T-helper 1 cell treated with Interleukin-12 subunit alpha and Interleukin-12 subunit beta and Interleukin-4 antibody, amounts not matched to agents 30 ng/mL and 1 ng/mL, for 36 hours (primary cell): ENCODE measurements around the gene CDSN. TPM values are rescaled to one million over a fixed set of nuclear protein-coding genes. Genes with fewer than 3 reads are reported as not detected.
"Not testable (repeated sequence)": the region's sequence is repeated elsewhere in the genome, so short reads cannot be mapped to it uniquely, and the experiment has no call there.

Source experiments
- intact Hi-C: fragments of 100-400 bp; cut with micrococcal nuclease; formaldehyde crosslinking; loops from one replicate; pipeline ENCODE4 v1.15.1; 2024
- total RNA-seq: library from RNA; stranded (reverse); gene quantifications from 2 replicates; pipeline ENCODE4 v1.2.3, GENCODE V29; 2022

CDSN gene
- total RNA-seq, 1 donor from 2014 or later: not detected

DNA sequence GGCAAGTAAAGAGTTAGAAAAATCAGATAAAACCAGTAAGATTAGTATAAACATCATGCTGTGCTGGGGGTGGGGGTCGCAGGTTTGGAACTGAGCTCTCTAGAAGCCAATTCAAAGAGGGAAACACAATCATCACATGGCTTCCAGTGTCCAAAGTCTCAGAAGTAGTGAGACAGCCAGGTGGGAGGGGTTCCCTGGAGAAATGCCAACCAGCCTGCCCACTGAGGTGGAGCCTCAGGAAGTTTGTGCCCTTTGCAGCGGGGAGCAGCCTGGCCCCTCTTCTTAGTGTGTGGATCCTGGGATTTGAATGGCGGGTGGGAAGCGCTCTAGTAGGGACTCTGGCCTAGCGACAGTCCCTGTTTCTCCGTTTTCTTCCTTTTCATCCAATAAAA lies 29.3 kb downstream of the CDSN start:
- intact Hi-C loops: no loop called here

DNA sequence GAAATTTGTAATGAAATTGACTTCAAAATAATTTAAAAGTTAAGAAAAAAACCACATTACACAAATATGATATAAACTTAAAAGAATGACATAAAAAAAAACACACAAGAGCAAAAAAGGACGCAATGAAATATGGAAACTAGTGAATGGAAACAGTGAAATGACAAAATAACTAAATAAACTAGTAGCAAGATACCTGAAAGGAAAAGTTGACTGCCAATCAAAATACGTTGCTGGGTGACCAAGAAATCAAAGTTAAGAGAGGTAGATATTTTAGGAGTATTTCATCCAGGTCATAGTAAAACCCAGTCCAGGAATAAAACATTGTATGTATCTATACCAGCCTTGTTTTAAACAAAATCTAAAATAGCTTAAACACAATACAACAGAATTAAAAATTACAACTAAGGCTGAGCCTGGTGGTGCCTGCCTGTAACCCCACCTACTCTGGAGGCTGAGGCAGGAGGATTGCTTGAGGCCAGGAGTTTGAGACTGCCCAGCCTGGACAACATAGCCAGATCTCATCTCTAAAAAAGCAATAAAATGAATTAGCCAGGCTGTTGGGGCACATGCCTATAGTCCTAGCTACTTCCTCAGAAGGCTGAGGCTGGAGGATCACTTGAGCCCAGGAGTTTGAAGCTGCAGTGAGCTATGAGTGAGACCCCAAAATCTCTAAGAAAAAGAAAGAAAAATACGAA lies 29.8 kb downstream of the CDSN start:
- intact Hi-C loops: no loop called here

DNA sequence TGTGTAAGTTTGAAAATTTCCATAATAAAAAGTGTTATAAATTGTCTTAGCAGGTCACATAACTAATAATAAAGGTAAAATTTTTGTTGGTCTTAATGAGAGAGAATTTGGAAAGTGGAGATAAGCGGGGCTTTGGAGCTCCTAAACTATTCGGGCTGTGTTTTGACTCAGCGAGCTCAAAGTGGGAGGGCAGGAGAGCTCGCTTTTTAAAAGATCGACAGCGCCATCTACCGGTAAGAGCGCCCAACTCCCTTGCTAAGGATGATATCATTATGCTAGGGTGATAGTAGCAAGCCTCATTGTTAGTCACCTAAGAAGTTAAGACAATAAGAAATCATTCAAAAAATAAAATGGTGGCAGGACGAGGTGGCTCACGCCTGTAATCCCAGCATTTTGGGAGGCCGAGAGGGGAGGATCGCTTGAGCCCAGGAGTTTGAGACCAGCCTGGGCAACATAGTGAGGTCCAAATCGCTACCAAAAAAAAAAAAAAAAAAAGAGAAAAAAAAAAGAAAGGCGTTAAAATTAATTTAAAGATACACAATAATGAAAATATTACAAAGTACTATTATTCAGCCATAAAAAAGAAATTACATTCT lies 32.7 kb downstream of the CDSN start:
- intact Hi-C loops: loop anchor here (1.0 to 10.0 kb wide), 11 partner anchors 8 to 634 kb away; partner anchors contain the start of genes IER3, MRPS18B and PPP1R10

DNA sequence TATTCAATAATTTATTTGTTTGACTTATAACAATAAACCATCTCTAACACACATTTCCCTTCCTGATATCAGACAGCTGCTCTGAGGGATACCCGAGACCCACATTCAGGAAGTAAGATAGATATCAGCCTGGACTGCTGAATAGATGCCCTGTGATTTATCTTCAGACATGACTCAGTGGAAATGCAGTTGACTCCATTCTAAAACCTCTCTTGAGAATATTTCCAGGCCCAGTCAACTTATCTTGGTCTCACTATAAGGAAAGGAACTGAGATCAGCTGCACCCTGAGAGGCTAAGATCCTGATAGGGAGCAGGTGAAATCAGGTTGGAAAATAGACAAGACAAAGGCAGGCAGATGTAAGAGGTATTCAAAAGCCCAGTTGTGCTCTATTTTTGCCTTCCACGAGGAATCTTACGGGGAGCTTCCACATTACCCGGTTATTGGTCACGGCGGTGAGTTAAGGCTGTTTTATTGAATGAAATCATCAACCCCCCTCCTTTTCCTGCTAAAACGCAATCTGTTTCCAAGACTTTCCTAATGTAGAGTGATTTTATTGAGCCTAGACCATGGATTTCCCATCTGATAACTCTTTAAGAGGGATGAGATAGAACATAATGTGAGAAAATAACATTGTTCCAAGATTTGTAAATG lies 33.3 kb downstream of the CDSN start:
- intact Hi-C loops: loop anchor here (1.0 to 10.0 kb wide), 11 partner anchors 8 to 634 kb away; partner anchors contain the start of genes IER3, MRPS18B and PPP1R10

DNA sequence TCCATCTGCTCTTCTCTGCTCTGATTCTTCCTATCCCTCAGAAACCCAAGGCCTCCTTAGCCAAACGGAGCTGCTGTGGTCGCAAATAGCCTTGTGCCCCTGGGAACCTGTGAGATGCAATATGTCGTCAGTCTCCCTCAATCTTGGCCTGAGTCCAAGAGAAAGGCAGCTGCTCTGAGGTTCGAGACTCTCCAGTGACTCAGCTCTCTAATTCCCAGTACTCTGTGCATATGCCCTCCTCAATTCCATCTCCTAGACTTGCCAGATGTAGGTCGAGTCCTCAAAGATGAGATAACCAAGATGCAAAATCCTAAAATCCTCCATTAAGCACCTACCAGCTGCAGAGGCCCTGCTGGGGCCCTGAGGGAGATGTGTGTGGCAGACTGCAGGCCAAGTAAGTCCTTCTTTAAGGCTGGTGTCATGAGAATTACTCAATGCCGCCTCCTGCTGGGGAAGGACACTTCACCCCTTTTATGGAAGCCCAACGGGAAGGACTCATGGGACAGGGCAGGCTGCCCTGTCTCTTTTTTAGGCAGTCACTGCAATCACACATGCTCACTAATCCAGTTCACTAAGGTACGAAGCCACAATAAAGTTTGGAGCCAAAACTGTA lies 36.4 kb downstream of the CDSN start:
- intact Hi-C loops: loop anchor here (10.0 kb wide), 1 partner anchor 469 kb away; the partner anchor contains the start of genes MRPS18B and PPP1R10

DNA sequence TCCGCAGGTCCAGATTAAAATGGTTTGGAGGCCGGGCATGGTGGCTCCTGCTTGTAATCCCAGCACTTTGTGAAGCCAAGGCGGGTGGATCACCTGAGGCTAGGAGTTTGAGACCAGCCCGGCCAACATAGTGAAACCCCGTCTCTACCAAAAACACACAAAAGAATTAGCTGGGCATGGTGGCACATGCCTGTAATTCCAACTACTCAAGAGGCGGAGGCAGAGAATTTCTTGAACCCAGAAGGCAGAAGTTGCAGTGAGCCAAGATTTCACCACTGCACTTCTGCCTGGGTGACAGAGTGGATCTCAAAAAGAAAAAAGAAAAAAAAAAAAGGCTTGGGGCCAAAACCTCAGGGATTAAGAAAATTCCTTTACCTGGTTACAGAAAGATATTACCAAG lies 38.4 kb downstream of the CDSN start:
- intact Hi-C loops: loop anchor here (10.0 kb wide), 1 partner anchor 467 kb away; the partner anchor contains the start of genes MRPS18B and PPP1R10

DNA sequence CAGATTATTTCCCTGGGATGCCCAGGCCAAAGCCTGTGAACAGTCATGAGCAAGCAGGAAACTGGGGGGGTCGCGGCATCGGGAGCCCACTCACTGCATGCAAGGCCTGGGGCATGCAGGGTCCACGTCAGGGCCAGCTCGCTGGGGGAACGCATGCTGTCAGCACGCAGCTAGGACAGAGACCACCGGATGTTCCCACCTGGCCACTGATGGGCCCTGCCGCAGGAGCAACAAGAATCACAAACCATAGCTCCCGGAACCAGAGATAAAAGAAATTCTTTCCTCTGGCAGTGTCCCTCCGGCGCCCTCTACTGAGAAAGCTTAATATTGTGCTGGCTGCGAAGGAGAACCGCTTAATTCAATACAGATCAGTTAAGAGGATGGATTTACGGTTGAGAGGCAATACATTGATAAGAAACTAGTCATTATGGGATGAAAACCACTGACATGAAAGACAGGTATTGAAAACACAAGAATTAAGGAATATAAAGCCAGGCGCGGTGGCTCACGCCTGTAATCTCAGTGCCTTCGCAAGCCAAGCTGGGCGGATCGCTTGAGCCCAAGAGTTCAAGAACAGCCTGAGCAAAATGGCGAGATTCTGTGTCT lies 40.5 kb downstream of the CDSN start:
- intact Hi-C loops: loop anchor here (1.0 to 10.0 kb wide), 4 partner anchors 8 to 465 kb away; partner anchors contain the start of genes MRPS18B and PPP1R10

DNA sequence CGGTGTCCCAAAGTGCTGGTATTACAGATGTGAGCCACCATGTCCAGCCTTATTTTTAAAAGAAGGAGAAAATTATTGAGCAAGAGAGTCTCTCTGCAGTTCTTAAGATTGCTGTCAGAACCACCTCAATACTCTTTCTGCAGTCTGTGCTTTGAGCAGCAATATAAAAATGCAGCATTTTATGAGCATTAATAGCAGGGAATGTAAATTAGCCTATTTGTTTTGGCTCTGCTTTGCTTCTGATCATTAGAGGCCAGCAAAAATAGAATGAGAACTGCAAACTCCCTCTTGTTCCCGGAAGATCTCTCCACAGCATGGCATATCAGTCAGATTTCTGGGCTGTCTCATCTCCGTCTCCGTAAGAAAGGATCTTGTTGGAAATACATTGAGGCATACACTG lies 43.6 kb downstream of the CDSN start:
- intact Hi-C loops: no loop called here

DNA sequence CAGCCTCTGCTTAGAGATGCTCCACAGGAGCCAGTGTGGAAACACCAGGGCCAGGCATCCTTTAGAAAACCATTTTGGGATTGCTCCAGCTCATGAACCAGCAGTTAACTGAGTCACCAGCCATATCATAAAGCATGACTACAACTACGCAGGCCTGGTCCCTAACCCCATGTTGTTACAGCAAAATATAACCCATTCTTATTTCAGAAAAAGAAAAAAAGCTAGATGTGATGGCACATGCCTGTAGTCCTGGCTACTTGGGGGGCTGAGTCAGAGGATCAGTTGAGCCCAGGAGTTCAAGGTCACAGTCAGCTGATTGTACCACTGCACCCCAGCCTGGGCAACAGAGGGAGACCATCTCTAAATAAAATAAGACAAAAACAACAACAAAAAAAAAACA lies 44.7 kb downstream of the CDSN start:
- intact Hi-C loops: no loop called here

DNA sequence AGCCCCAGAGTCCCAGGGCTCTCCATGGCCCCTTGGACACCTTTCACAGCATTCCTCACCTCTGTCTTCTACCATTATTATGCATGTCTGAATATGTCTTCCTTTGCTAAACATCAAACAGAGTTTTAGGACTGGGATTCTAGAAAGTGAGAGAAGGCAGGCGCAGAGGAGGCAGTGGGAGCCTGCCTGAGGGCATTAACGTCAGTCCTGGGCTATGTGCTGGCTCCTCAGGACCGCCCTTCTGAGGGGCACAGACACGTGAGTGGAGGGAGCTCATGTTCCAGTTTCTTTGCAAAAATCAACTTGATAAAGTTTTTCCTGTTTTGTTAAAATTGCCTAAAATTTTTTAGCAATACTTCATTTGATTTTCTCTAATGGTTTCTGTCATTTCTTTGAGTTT lies 45.8 kb downstream of the CDSN start:
- intact Hi-C loops: no loop called here

DNA sequence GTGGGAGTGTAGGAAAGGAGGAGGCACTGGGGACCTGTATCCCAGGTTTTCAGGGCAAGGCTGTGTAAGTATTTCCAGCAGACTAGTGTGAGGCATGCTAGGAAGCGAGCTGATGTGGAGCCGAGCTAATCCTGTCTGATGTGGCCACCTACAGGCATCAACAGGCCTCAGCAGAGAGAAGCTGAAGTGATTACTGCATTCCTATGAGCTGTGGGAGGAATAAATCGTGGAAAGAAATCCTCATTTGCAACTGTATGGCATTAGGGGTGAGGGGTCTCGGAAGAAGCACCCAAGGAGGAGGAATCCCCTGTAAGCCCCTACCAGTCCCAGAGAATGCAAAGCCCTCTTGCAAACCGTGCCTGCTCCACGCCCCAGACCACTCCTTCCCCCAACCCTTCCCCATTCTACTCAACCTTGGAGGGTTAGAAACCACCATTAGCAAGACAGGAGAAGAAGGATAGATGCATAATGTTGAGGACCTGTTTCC lies 49.5 kb downstream of the CDSN start:
- intact Hi-C loops: no loop called here

DNA sequence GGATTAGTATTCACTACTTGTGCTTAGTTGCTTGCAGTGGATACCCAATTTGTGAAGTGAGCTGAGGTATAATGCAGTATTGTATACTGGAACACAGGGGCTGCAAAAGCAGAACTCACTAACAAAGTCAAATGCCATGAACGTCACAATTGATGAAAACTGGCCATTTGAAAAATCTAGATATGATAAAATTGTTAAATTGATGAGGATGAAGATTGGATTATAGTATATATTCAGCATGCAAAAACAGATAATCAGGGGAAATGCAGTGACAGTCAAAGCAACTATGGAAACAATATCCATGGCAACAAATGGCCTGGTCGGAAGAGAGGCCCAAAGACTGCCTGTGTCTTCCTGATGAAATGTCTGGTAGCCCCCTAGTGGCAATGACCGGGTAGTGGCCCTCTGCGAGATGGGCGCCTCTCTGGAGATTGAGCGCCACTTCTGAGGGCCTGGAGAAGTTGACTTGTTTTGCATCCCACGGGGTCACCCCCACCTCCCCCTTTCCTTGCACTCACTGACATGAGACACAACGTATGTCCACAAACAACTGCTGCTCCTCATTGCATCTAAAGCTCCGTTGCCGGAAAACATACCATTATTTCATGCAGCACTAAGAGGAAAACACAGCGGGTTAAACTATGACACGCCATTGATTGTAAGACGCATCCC lies 51.4 kb downstream of the CDSN start:
- intact Hi-C loops: loop anchor here (1.0 kb wide), 2 partner anchors 154 to 325 kb away; partner anchors contain the start of gene IER3

DNA sequence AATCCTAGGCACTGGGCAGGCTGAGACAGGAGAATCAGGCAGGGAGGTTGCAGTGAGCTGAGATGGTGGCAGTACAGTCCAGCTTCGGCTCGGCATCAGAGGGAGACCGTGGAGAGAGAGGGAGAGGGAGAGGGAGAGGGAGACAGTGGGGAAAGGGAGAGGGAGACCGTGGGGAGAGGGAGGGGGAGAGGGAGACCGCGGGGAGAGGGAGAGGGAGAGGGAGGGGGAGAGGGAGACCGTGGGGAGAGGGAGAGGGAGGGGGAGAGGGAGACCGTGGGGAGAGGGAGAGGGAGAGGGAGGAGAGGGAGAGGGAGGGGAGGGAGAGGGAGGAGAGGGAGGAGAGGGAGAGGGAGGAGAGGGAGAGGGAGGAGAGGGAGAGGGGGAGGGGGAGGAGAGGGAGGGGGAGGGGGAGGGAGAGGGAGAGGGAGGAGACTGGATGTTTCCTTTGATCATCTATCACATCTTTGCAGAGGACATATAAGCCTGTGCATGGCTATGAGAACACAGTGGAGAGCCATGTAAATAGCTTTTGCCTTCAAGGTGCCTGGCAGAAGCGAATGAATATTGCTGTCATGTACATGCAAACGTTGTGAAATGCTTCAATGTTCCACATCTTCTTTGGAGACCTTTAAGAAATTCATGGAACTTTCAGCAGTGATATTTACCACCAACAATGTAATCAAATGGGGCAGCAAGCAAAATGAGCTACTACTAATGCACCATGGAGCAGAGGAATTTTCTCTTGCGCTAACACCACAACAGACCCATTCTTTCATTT lies 52.2 kb downstream of the CDSN start:
- intact Hi-C loops: loop anchor here (1.0 kb wide), 1 partner anchor 324 kb away; the partner anchor contains the start of gene IER3

DNA sequence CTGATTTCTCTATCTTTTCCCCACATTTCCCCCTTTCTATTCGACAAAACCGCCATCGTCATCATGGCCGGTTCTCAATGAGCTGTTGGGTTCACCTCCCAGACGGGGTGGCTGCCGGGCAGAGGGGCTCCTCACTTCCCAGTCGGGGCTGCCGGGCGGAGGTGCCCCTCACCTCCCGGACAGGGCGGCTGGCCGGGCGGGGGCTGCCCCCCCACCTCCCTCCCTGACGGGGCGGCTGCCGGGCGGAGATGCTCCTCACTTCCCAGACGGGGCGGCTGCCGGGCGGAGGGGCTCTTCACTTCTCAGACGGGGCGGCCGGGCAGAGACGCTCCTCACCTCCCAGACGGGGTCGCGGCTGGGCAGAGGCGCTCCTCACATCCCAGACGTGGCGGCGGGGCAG lies 53.2 kb downstream of the CDSN start:
- intact Hi-C loops: not testable (repeated sequence)

DNA sequence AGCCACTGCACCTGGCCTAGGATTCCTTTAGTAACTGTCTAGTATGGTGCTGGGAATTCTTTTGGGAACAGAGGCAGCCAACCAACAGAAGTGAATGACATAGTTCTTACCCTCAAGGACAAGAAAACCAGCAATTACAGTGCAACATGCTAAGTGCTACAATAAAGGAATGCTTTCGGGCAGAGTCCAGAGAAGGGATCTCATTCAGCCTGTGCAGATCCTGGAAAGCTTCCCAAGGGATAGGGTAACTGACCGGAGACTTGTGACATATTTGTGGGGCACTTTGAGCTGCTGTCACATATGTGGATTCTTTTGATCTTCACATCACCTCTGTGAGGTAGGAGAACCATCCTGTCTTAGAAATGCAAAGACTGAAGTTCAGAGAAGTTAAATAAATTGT lies 54.7 kb downstream of the CDSN start:
- intact Hi-C loops: no loop called here

Other genes starting within 250 kb of the CDSN start
- 19.5 and 20.1 TPM in 2 replicates for gene DDR1, start 235.9 kb downstream of the CDSN start, total RNA-seq
- 35.9 and 36.0 TPM in 2 replicates for gene GTF2H4, start 212.2 kb downstream of the CDSN start, total RNA-seq
- 39.2 and 47.2 TPM in 2 replicates for gene VARS2, start 206.2 kb downstream of the CDSN start, total RNA-seq
- not detected in 2 replicates for gene SFTA2, start 188.3 kb downstream of the CDSN start, total RNA-seq
- not detected in 2 replicates for gene MUCL3, start 179.5 kb downstream of the CDSN start, total RNA-seq
- not detected in 2 replicates for gene MUC21, start 136.7 kb downstream of the CDSN start, total RNA-seq
- gene MUC22, start 110.0 kb downstream of the CDSN start, total RNA-seq: not detected in 2 replicates
- gene C6orf15, start 7.9 kb downstream of the CDSN start, total RNA-seq: not detected in 2 replicates
- not detected in 2 replicates for gene PSORS1C1, start 5.6 kb downstream of the CDSN start, total RNA-seq
- gene PSORS1C2, start 18.6 kb upstream of the CDSN start, total RNA-seq: not detected in 2 replicates
- 36.5 and 42.4 TPM in 2 replicates for gene CCHCR1, start 37.4 kb upstream of the CDSN start, total RNA-seq
- 67.2 and 67.6 TPM in 2 replicates for gene TCF19, start 38.1 kb upstream of the CDSN start, total RNA-seq
- gene POU5F1, start 50.2 kb upstream of the CDSN start, total RNA-seq: not detected in 2 replicates
- 1,723 and 1,765 TPM in 2 replicates for gene HLA-C, start 151.6 kb upstream of the CDSN start, total RNA-seq
- 6,139 and 6,208 TPM in 2 replicates for gene HLA-B, start 236.7 kb upstream of the CDSN start, total RNA-seq